CD4-positive, alpha-beta T cell (primary cell): Measurements from ENCODE around the gene LAMC2. TPM values are rescaled to one million over a fixed set of nuclear protein-coding genes. Genes with fewer than 3 reads are reported as not detected.

Experiments
- ATAC-seq: fragments of 200-7000 bp; cut with Tn5 transposase; one replicate; pipeline ENCODE4 v1.10.0; 2022; ENCODE audit warnings: mild to moderate bottlenecking; ENCODE audit not compliant: poor library complexity
- CTCF ChIA-PET: fragments of 350-600 bp; sonication (Branson Sonifier 250); formaldehyde crosslinking; loops from one replicate; lab custom pipeline; 2021; ENCODE audit warnings: antibody characterized with exemption, inconsistent platforms; lab: Charles Lee
- POLR2A ChIA-PET: fragments of 350-600 bp; sonication (Branson Sonifier 250); formaldehyde crosslinking; loops from one replicate; lab custom pipeline; 2021; ENCODE audit warnings: antibody characterized with exemption, inconsistent platforms; lab: Charles Lee
- DNase-seq, 14 experiments: peaks; one replicate each; pipeline ENCODE4 v3.0.0-alpha.2; 2013 to 2020; ENCODE audit warnings: mixed read lengths in 2 of 14
- H3K27ac ChIP-seq, 2 donors: one replicate each; pipeline versions ENCODE4 v1.5.1 to v1.7.0; 2013; ENCODE audit warnings: low read length in 2 of 2, low read depth in 1 of 2, mild to moderate bottlenecking in 1 of 2
- H3K27me3 ChIP-seq, 2 experiments: 1 replicate in 1 of 2; 2 replicates in 1 of 2; pipeline versions ENCODE4 v1.6.1 to v1.7.0; 2013; ENCODE audit warnings: low read length in 2 of 2, control low read depth in 1 of 2, mild to moderate bottlenecking in 1 of 2, moderate library complexity in 1 of 2; ENCODE audit not compliant: insufficient read depth in 2 of 2, control insufficient read depth in 1 of 2
- H3K36me3 ChIP-seq: one replicate; pipeline ENCODE4 v1.6.1; 2013; ENCODE audit warnings: low read length, control low read depth; ENCODE audit not compliant: insufficient read depth
- H3K4me1 ChIP-seq: one replicate; pipeline ENCODE4 v1.6.1; 2013; ENCODE audit warnings: low read length, control low read depth; ENCODE audit not compliant: insufficient read depth
- H3K4me3 ChIP-seq: one replicate; pipeline ENCODE4 v1.5.1; 2013; ENCODE audit warnings: mild to moderate bottlenecking, low read length, moderate library complexity
- H3K9me3 ChIP-seq, 2 experiments: 1 replicate in 1 of 2; 2 replicates in 1 of 2; pipeline versions ENCODE4 v1.6.1 to v1.7.0; 2013; ENCODE audit warnings: low read length in 2 of 2, mild to moderate bottlenecking in 2 of 2, control low read depth in 1 of 2, moderate library complexity in 1 of 2; ENCODE audit not compliant: control insufficient read depth in 1 of 2, insufficient read depth in 1 of 2
- H3K27ac Mint-ChIP-seq: one replicate; pipeline ENCODE4 v1.8.0; 2020; ENCODE audit warnings: mixed read lengths
- H3K27me3 Mint-ChIP-seq: one replicate; pipeline ENCODE4 v1.8.0; 2021; ENCODE audit warnings: mixed read lengths
- H3K36me3 Mint-ChIP-seq: one replicate; pipeline ENCODE4 v1.8.0; 2021; ENCODE audit warnings: low read depth, mixed read lengths
- H3K4me1 Mint-ChIP-seq: one replicate; pipeline ENCODE4 v1.8.0; 2021; ENCODE audit warnings: low read depth, mixed read lengths
- H3K4me3 Mint-ChIP-seq: one replicate; pipeline ENCODE4 v1.8.0; 2020; ENCODE audit warnings: mild to moderate bottlenecking, mixed read lengths
- H3K9me3 Mint-ChIP-seq: one replicate; pipeline ENCODE4 v1.8.0; 2020; ENCODE audit warnings: mixed read lengths
- intact Hi-C, 2 experiments: fragments of 100-400 bp; cut with DNase I in 1 of 2; cut with micrococcal nuclease in 1 of 2; formaldehyde crosslinking; loops; one replicate each; pipeline versions ENCODE4 v1.15.1 to v1.9.0; 2023 to 2025; cut with DNase I, micrococcal nuclease
- total RNA-seq, 174 experiments: library from RNA in 2 of 174; stranded (reverse) in 2 of 174; gene quantifications; one replicate each; pipeline ENCODE4 v1.2.3 and lab custom pipeline; 2021 to 2026
- TF ChIP-seq, protein P1 (sequence below): fragments of 200-600 bp; IDR thresholded peaks from one replicate; pipeline ENCODE4 v1.8.0; 2022; ENCODE audit warnings: antibody characterized with exemption, mild to moderate bottlenecking

Gene LAMC2
- total RNA-seq, 2 experiments from 2014 or later: not detected

DNA sequence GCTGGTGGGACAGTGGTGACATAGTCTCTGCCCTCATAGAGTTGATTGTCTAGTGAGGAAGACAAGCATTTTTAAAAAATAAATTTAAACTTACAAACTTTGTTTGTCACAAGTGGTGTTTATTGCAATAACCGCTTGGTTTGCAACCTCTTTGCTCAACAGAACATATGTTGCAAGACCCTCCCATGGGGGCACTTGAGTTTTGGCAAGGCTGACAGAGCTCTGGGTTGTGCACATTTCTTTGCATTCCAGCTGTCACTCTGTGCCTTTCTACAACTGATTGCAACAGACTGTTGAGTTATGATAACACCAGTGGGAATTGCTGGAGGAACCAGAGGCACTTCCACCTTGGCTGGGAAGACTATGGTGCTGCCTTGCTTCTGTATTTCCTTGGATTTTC is 58.4 kb downstream of the LAMC2 start:
- POLR2A ChIA-PET: no interaction called here
- TF ChIP-seq, protein P1, sequence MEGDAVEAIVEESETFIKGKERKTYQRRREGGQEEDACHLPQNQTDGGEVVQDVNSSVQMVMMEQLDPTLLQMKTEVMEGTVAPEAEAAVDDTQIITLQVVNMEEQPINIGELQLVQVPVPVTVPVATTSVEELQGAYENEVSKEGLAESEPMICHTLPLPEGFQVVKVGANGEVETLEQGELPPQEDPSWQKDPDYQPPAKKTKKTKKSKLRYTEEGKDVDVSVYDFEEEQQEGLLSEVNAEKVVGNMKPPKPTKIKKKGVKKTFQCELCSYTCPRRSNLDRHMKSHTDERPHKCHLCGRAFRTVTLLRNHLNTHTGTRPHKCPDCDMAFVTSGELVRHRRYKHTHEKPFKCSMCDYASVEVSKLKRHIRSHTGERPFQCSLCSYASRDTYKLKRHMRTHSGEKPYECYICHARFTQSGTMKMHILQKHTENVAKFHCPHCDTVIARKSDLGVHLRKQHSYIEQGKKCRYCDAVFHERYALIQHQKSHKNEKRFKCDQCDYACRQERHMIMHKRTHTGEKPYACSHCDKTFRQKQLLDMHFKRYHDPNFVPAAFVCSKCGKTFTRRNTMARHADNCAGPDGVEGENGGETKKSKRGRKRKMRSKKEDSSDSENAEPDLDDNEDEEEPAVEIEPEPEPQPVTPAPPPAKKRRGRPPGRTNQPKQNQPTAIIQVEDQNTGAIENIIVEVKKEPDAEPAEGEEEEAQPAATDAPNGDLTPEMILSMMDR: no peak
- Histone ChIP-seq H3K4me1 (no peaks in the 10 kb centered on the region), H3K27ac (no peak overlapping the region), H3K36me3 (no peaks in the 10 kb centered on the region), H3K27me3 (peaks cover 0 to 2% of the 10 kb centered on the region in 2 experiments), H3K4me3 (no peak overlapping the region), H3K9me3 (no peaks in the 10 kb centered on the region)
- Mint-ChIP-seq H3K27me3 (peaks cover 12% of the 10 kb centered on the region), H3K27ac (no peak overlapping the region), H3K4me1 (no peaks in the 10 kb centered on the region), H3K36me3 (no peaks in the 10 kb centered on the region), H3K4me3 (no peak overlapping the region), H3K9me3 (no peaks in the 10 kb centered on the region)
- CTCF ChIA-PET: no interaction called here
- DNase-seq: no peak
- intact Hi-C loops: no loop called here
- no peak for ATAC-seq

DNA sequence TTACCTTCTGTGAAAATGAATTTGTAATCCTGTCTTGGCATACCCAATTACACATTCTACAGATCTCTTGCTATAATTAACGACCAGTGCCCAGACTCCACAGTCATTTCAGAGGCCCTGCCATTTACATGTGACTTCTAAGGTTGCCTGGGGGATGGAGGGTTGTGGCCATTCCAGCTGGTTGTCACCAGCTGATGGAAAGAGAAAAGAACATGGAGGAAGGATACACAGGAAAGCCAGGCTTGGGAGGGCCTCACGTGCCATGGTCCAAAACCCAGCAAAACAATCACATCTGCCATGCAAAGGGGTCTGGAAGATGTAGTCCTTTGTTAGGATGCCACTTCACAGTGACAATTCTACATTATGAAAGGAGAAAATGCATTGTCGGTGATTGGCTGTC is 59.3 kb downstream of the LAMC2 start:
- H3K27ac ChIP-seq: no peak overlapping the region
- H3K4me1 Mint-ChIP-seq: no peaks in the 10 kb centered on the region
- no peaks in the 10 kb centered on the region for H3K4me1 ChIP-seq
- peaks cover 0 to 2% of the 10 kb centered on the region in 2 experiments for H3K27me3 ChIP-seq
- H3K9me3 ChIP-seq: no peaks in the 10 kb centered on the region
- intact Hi-C loops: no loop called here
- TF ChIP-seq, protein P1: no peak
- H3K9me3 Mint-ChIP-seq: no peaks in the 10 kb centered on the region
- H3K27ac Mint-ChIP-seq: no peak overlapping the region
- H3K4me3 ChIP-seq: no peak overlapping the region
- ChIA-PET POLR2A (no interaction called here), CTCF (no interaction called here)
- H3K4me3 Mint-ChIP-seq: no peak overlapping the region
- DNase-seq (no peak), ATAC-seq (no peak)
- no peaks in the 10 kb centered on the region for H3K36me3 ChIP-seq
- H3K27me3 Mint-ChIP-seq: peaks cover 20% of the 10 kb centered on the region
- H3K36me3 Mint-ChIP-seq: no peaks in the 10 kb centered on the region

DNA sequence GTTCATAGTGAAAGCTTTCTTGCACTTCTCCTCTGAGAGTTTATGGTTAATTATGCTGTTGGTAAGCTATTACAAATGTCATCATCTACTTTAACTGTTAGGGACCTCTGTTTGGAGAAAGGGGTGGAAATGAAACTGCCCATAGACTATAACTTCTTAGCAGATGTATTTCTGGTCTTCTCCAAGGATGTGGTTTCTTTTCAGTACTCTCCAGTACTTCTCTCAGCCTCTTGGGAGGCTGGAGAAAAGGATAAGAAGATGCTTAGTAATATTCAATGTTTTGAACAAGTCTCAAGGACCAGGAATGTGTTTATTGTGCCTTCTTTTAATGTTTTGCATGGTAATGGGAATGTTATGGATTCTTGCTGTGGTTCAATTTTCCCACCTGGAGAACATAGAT is 60.4 kb downstream of the LAMC2 start:
- Mint-ChIP-seq H3K4me1 (no peaks in the 10 kb centered on the region), H3K9me3 (no peaks in the 10 kb centered on the region), H3K27ac (no peak overlapping the region), H3K36me3 (no peaks in the 10 kb centered on the region), H3K27me3 (peaks cover 30% of the 10 kb centered on the region), H3K4me3 (no peak overlapping the region)
- no peak overlapping the region for H3K4me3 ChIP-seq
- no peaks in the 10 kb centered on the region for H3K9me3 ChIP-seq
- no peaks in the 10 kb centered on the region for H3K4me1 ChIP-seq
- H3K27me3 ChIP-seq: peaks cover 0 to 2% of the 10 kb centered on the region in 2 experiments
- DNase-seq (no peak), ATAC-seq (no peak)
- H3K36me3 ChIP-seq: no peaks in the 10 kb centered on the region
- intact Hi-C loops: no loop called here
- no peak overlapping the region for H3K27ac ChIP-seq
- TF ChIP-seq, protein P1: no peak
- ChIA-PET POLR2A (no interaction called here), CTCF (no interaction called here)
